BE2C (cell line): ENCODE data around the gene MMP27.

Source experiments
- DNase-seq: peaks from one replicate; pipeline ENCODE4 v3.0.0-alpha.2; 2020
- H3K27me3 ChIP-seq: fragments of 250-450 bp; sonication (Bioruptor Pico); 2 replicates; pipeline ENCODE4 v1.5.1; 2020; ENCODE audit warnings: mild to moderate bottlenecking
- H3K36me3 ChIP-seq: fragments of 250-450 bp; sonication (Bioruptor Pico); 2 replicates; pipeline ENCODE4 v1.5.1; 2020; ENCODE audit warnings: mild to moderate bottlenecking
- H3K4me1 ChIP-seq: fragments of 250-450 bp; sonication (Bioruptor Pico); 2 replicates; pipeline ENCODE4 v1.5.1; 2020
- H3K4me3 ChIP-seq: 2 replicates; pipeline ENCODE4 v1.5.1; 2011; ENCODE audit warnings: low read depth, low read length
- H3K9me3 ChIP-seq: fragments of 250-450 bp; sonication (Bioruptor Pico); 2 replicates; pipeline ENCODE4 v1.5.1; 2020
- CTCF ChIP-seq: IDR thresholded peaks from 2 replicates; pipeline ENCODE4 v1.5.1; 2012; ENCODE audit warnings: mild to moderate bottlenecking, low read depth, low read length

Gene MMP27

GRCh38 chr11:102719620-102720277, 14.2 kb upstream of the MMP27 start:
- TF ChIP-seq CTCF: no peak
- Histone ChIP-seq H3K9me3 (no peaks in the 10 kb centered on the region), H3K27me3 (peaks cover 3% of the 10 kb centered on the region; the same call in 1 of the 2 replicates), H3K4me3 (no peak overlapping the region), H3K4me1 (no peaks in the 10 kb centered on the region), H3K36me3 (no peaks in the 10 kb centered on the region)
- no peak for DNase-seq

- TF ChIP-seq CTCF: no peak
- Histone ChIP-seq H3K36me3 (no peaks in the 10 kb centered on the region), H3K9me3 (no peaks in the 10 kb centered on the region), H3K4me3 (no peak overlapping the region), H3K4me1 (no peaks in the 10 kb centered on the region), H3K27me3 (peaks cover 12% of the 10 kb centered on the region)
- DNase-seq: no peak
Measured at GRCh38 chr11:102717280-102717679, 11.7 kb upstream of the MMP27 start.

- no peak for DNase-seq
- Histone ChIP-seq H3K27me3 (peaks cover 11% of the 10 kb centered on the region), H3K9me3 (no peaks in the 10 kb centered on the region), H3K4me1 (no peaks in the 10 kb centered on the region), H3K4me3 (no peak overlapping the region), H3K36me3 (no peaks in the 10 kb centered on the region)
- no peak for TF ChIP-seq CTCF
Measured at GRCh38 chr11:102716527-102716926, 11.0 kb upstream of the MMP27 start.

- no peaks in the 10 kb centered on the region for H3K9me3 ChIP-seq
- H3K4me3 ChIP-seq: no peak overlapping the region
- DNase-seq: no peak
- H3K36me3 ChIP-seq: no peaks in the 10 kb centered on the region
- TF ChIP-seq CTCF: no peak
- H3K4me1 ChIP-seq: no peaks in the 10 kb centered on the region
- H3K27me3 ChIP-seq: peaks cover 8% of the 10 kb centered on the region; the same call in 1 of the 2 replicates
Measured at GRCh38 chr11:102712137-102712536, 6.6 kb upstream of the MMP27 start.

GRCh38 chr11:102709201-102709945, 3.8 kb upstream of the MMP27 start:
- DNase-seq: no peak
- Histone ChIP-seq H3K9me3 (no peaks in the 10 kb centered on the region), H3K4me1 (no peaks in the 10 kb centered on the region), H3K36me3 (no peaks in the 10 kb centered on the region), H3K4me3 (no peak overlapping the region), H3K27me3 (peaks cover 8% of the 10 kb centered on the region; the same call in 1 of the 2 replicates)
- no peak for TF ChIP-seq CTCF

GRCh38 chr11:102708654-102709053, 3.1 kb upstream of the MMP27 start:
- Histone ChIP-seq H3K27me3 (peaks cover 3% of the 10 kb centered on the region; the same call in 1 of the 2 replicates), H3K9me3 (no peaks in the 10 kb centered on the region), H3K4me3 (no peak overlapping the region), H3K36me3 (no peaks in the 10 kb centered on the region), H3K4me1 (no peaks in the 10 kb centered on the region)
- no peak for TF ChIP-seq CTCF
- no peak for DNase-seq
